ENCODE data around the gene HHAT.
A peak's percentile ranks its signal among the peaks of the same experiment; 100 is the strongest.

HHAT gene

GRCh38 chr1:210310562-210311153 is 18.0 kb upstream of the HHAT start:
- Histone ChIP-seq H3K4me3 (peak overlapping the region in 4 of 10 experiments; percentile 58 to 67 (median 62); a peak in 5 of 20 replicates), H3K9ac (peak overlapping the region in 5 of 11 experiments; percentile 8 to 72 (median 60); a peak in 3 of 22 replicates), H3K4me2 (peak overlapping the region; percentile 74 to 98 (median 83); a peak in 21 of 22 replicates)

DNA sequence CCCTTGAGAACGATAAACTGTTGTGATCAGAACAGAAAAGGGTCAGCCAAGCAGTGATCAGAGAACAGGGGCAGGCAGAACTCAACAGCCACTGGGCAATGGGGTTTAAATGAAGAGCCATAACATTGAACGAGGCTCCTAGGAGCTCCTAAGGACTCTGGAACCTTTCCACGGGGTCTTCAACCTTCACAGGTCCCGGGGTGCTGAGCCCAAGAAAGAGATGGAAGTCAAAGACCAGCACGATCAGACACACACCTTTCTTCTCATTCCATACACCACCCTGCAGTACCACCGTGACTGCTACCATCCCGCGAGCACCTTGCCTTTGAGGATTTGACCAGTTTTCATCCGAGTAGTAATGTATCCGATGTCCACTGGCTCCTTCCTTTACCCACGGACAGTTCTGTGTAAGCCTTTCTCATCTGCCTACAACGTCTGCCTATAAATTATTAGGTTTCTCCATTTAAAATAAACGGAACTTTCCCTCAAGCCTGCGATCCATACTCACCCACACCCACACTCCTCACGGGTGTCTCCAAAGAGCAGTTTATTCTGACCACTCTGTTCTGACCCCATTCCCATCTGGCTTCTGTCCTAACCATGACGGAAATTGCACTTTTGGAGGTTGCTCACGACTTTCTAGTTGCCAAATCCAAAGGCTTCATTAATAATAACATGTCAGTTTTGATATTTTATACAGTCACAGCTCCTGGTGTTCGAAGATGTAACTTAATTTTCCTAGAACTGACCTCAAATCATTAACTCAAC is 16.8 kb upstream of the HHAT start:
- H3K4me1 ChIP-seq, result peaks cover 0 to 6% (median 2%) of the 10 kb centered on the region in 10 experiments; a peak in 4 of 20 replicates
- peak overlapping the region in 8 of 11 experiments; percentile 60 to 75 (median 67); a peak in 11 of 22 replicates for H3K9ac ChIP-seq
- H3K9me3 ChIP-seq (replicated peaks in 1 of 11), result no peaks in the 10 kb centered on the region
- H3K4me3 ChIP-seq, result peak overlapping the region in 9 of 10 experiments; percentile 44 to 67 (median 58); a peak in 14 of 20 replicates
- H3K4me2 ChIP-seq, result peak overlapping the region; percentile 74 to 98 (median 83)
- H3K27me3 ChIP-seq, result no peaks in the 10 kb centered on the region
- H3K36me3 ChIP-seq, result no peaks in the 10 kb centered on the region
- no peaks in the 10 kb centered on the region for H4K20me1 ChIP-seq
- H3K27ac ChIP-seq, result no peak overlapping the region
- TF ChIP-seq Cebpa-rat (IDR thresholded peaks at IDR 0.05), result no peak

More at GRCh38 chr1:210310562-210311153, 18.0 kb upstream of the HHAT start:
- Histone ChIP-seq H4K20me1 (no peaks in the 10 kb centered on the region), H3K9me3 (replicated peaks in 1 of 11) (no peaks in the 10 kb centered on the region), H3K36me3 (no peaks in the 10 kb centered on the region), H3K27me3 (no peaks in the 10 kb centered on the region), H3K27ac (no peak overlapping the region), H3K4me1 (peaks cover 0 to 6% (median 2%) of the 10 kb centered on the region in 10 experiments; a peak in 4 of 20 replicates)
- no peak for TF ChIP-seq Cebpa-rat (IDR thresholded peaks at IDR 0.05)

GRCh38 chr1:210313046-210313595 is 15.6 kb upstream of the HHAT start:
- Histone ChIP-seq H3K4me2 (no peak overlapping the region), H3K4me1 (peaks cover 0 to 6% (median 2%) of the 10 kb centered on the region in 10 experiments; a peak in 4 of 20 replicates), H3K9me3 (replicated peaks in 1 of 11) (peaks cover 0 to 3% (median 0%) of the 10 kb centered on the region in 11 experiments; a peak in 2 of 22 replicates), H3K27me3 (no peaks in the 10 kb centered on the region), H3K36me3 (no peaks in the 10 kb centered on the region), H3K4me3 (no peak overlapping the region), H4K20me1 (no peaks in the 10 kb centered on the region), H3K9ac (no peak overlapping the region), H3K27ac (no peak overlapping the region)
- TF ChIP-seq Cebpa-rat (IDR thresholded peaks at IDR 0.05), result no peak

DNA sequence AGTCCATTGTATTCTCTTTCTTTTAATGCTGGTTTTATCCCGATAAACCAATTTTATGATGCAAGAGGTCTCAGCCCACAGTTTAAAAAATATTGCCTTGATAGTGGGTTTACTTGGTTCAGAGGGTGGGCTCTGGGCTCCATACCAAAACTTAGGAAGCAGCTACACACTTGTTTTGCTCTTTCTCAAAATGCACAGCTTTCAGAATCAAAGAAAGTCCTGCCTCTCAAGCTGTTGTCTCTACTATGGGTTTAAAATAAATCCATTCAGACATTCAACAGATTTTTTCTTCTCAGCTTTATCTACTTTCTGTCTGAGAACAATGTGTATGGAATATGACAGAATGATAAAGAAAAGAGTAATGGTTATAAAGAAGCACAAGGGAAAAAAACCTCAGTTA is 14.8 kb upstream of the HHAT start:
- Histone ChIP-seq H3K4me1 (peaks cover 0 to 6% (median 2%) of the 10 kb centered on the region in 10 experiments; a peak in 4 of 20 replicates), H3K27ac (no peak overlapping the region), H3K9me3 (replicated peaks in 1 of 11) (peaks cover 0 to 11% (median 0%) of the 10 kb centered on the region in 11 experiments; a peak in 3 of 22 replicates), H3K4me3 (no peak overlapping the region), H3K9ac (no peak overlapping the region), H3K4me2 (no peak overlapping the region), H3K36me3 (no peaks in the 10 kb centered on the region), H3K27me3 (no peaks in the 10 kb centered on the region), H4K20me1 (no peaks in the 10 kb centered on the region)
- no peak for TF ChIP-seq Cebpa-rat (IDR thresholded peaks at IDR 0.05)

GRCh38 chr1:210315529-210315928 is 13.2 kb upstream of the HHAT start:
- Histone ChIP-seq H3K27me3 (no peaks in the 10 kb centered on the region), H3K27ac (no peak overlapping the region), H3K4me2 (no peak overlapping the region)

GRCh38 chr1:210321131-210321530 is 7.6 kb upstream of the HHAT start:
- Histone ChIP-seq H3K9ac (no peak overlapping the region), H3K27me3 (no peaks in the 10 kb centered on the region), H4K20me1 (no peaks in the 10 kb centered on the region), H3K27ac (no peak overlapping the region), H3K4me2 (no peak overlapping the region), H3K4me1 (peaks cover 0 to 6% (median 0%) of the 10 kb centered on the region in 10 experiments; a peak in 1 of 20 replicates), H3K4me3 (no peak overlapping the region), H3K36me3 (no peaks in the 10 kb centered on the region), H3K9me3 (replicated peaks in 1 of 11) (peaks cover 13 to 34% (median 25%) of the 10 kb centered on the region in 11 experiments)
- TF ChIP-seq Cebpa-rat (IDR thresholded peaks at IDR 0.05), result no peak

More at GRCh38 chr1:210315529-210315928, 13.2 kb upstream of the HHAT start:
- H4K20me1 ChIP-seq, result no peaks in the 10 kb centered on the region
- H3K9me3 ChIP-seq (replicated peaks in 1 of 11), result peaks cover 0 to 13% (median 0%) of the 10 kb centered on the region in 11 experiments; a peak in 3 of 22 replicates
- no peak overlapping the region for H3K4me3 ChIP-seq
- no peak overlapping the region for H3K9ac ChIP-seq
- TF ChIP-seq Cebpa-rat (IDR thresholded peaks at IDR 0.05), result no peak
- peaks cover 0 to 6% (median 2%) of the 10 kb centered on the region in 10 experiments; a peak in 4 of 20 replicates for H3K4me1 ChIP-seq
- H3K36me3 ChIP-seq, result no peaks in the 10 kb centered on the region

- Histone ChIP-seq H3K4me3 (no peak overlapping the region), H3K4me1 (peaks cover 0 to 6% (median 0%) of the 10 kb centered on the region in 10 experiments; a peak in 1 of 20 replicates), H3K9me3 (replicated peaks in 1 of 11) (peaks cover 13 to 34% (median 25%) of the 10 kb centered on the region in 11 experiments), H3K27me3 (no peaks in the 10 kb centered on the region), H4K20me1 (no peaks in the 10 kb centered on the region), H3K27ac (no peak overlapping the region), H3K4me2 (no peak overlapping the region), H3K36me3 (no peaks in the 10 kb centered on the region), H3K9ac (no peak overlapping the region)
- no peak for TF ChIP-seq Cebpa-rat (IDR thresholded peaks at IDR 0.05)
Measured at GRCh38 chr1:210321552-210321951, 7.2 kb upstream of the HHAT start.

GRCh38 chr1:210323957-210324356 is 4.7 kb upstream of the HHAT start:
- H3K4me2 ChIP-seq, result no peak overlapping the region
- no peak overlapping the region for H3K9ac ChIP-seq
- peaks cover 7 to 16% (median 10%) of the 10 kb centered on the region in 10 experiments; a peak in 18 of 20 replicates for H3K4me1 ChIP-seq
- no peak overlapping the region for H3K27ac ChIP-seq
- TF ChIP-seq Cebpa-rat (IDR thresholded peaks at IDR 0.05), result no peak
- H3K4me3 ChIP-seq, result no peak overlapping the region
- H3K9me3 ChIP-seq (replicated peaks in 1 of 11), result peaks cover 13 to 34% (median 23%) of the 10 kb centered on the region in 11 experiments
- no peaks in the 10 kb centered on the region for H4K20me1 ChIP-seq
- H3K27me3 ChIP-seq, result no peaks in the 10 kb centered on the region
- no peaks in the 10 kb centered on the region for H3K36me3 ChIP-seq

All from BLaER1 treated with 17β-estradiol and CSF1 and Interleukin-3, amounts not matched to agents 10 nM and 100 nM (cell line).